GM20431 (cell line): Measurements from ENCODE around the gene LRRC75B.
"Not testable (repeated sequence)": the region's sequence is repeated elsewhere in the genome, so short reads cannot be mapped to it uniquely, and the experiment has no call there.

Experiments used
- in situ Hi-C: fragments of 300-500 bp; cut with MseI, MboI; formaldehyde crosslinking; loops from one replicate; pipeline ENCODE4 v1.15.0; 2020; ENCODE audit warnings: low sequenced_read_pairs; ENCODE audit not compliant: unreplicated experiment

LRRC75B gene

DNA sequence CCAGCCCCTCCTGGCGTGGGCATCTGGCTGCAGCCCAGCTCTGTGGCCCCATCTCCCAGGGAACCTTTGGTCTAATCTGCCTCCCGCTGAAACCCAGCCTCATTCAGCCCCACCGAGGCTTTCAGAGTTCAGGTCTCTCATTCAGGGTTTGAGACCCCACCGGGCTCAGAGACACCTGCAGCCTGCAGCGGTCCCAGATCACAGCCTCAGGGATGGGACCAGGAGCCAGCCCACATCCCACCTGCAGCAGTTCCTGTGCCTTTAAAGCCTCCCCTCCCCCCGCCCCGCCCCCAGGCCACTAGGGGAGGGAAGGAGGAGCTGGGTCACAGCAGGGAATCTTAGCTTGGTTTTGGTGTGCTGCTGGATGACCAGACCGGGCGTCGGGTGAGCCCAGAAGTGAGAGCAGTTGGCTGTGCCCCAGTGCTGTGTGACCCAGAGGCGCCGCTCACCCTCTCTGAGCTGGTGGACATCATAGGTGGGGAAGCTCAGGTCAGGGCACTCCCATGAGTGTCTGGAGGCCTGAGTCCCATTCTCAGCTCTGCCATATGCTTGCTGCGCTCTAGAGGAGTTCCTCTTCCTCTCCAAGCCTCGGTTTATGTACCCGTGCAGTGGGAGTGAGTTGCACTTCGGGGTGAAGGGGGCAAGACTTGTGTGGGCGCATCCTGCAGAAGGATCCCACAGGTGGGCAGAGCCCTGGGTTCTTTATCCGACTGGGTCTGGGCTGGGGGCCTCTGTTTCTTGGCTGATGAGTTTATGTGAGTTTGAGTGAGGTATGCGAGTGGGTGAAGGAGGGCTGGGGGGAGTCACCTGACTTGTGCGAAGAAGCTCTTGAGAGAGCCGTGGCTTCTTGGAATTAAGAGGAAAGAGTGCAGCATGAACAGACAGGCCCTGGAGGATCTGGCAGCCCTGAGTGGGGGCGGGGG, 10.2 kb upstream of the LRRC75B start, which contains the start of gene GGT1:
Gene GGT1, plus strand, starts transcription at position 347 of the 923 bp plus-strand sequence. CDS start 7,889 bp downstream, outside the sequence.
- in situ Hi-C loops: not testable (repeated sequence)

DNA sequence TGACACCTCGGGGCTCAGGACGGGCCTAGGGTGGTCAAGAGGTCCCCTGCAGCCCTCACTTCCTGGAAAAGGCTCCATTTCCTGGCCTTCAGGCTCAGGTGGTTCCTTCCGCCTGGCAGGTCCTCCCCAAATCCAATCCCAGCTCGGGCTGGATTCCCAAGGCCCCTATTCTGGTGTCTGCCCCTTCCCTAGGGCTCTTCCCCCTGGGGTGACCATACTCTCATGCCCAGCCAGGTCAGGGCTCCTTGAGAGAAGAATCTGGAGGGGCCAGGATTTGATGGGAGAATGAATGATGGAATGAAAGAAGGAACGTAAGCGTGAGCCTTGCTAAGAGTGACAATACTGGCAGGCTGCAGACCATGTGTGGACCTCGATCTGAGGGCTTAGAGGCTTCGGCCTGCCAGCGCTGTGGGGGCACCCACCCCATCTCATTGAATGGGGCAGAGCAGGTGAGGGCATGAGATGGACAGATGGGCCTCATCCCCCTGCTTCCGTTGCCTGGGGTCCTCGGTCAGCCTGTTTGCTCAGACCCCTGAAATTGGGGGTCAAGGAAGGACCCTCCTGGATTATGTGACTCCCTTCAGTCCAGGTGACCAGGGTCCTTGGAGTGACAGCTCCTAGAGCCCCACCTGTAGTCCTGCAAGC, 9.4 kb upstream of the LRRC75B start:
- in situ Hi-C loops: not testable (repeated sequence)

- in situ Hi-C loops: no loop called here
These were observed 8.6 kb upstream of the LRRC75B start for GRCh38 chr22:24601217-24602104.

DNA sequence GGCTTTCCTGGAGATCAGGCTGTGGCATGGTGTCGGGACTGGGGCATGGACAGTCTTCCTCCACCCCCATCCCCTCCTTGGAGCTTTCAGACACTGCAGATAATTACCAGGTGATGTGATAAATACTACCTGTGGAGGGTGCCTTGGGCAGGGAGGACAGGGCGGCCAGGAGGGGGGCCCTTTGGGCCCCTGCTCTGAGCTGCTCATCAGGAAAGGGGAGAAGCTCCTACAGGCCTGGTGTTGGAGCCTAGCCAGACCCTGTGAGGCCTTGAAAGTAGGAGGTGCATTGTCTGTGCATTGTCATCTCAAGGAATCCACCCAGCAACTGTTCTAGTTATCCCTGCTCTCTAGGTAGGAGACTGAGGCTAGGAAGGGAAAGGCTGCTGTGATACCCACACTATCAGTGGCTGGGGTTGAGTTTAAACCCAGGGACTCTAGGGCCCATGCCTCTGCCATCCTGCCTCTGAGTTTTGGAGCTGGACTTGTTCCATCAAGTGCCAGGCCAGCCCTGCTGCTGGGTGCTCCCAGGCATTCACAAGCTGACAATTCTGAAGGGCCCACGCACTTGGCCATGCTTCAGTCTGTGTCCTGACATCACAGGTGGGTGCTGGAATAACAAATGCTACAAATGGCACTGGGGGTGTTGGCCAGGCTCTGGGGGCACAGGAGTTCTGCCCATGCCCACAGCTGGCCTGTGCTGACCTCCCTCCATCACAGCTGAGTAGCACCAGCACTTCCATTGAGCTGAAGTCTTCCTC, 7.3 kb upstream of the LRRC75B start:
- in situ Hi-C loops: not testable (repeated sequence)

- in situ Hi-C loops: no loop called here
These were observed 6.6 kb upstream of the LRRC75B start for GRCh38 chr22:24599514-24599913.

DNA sequence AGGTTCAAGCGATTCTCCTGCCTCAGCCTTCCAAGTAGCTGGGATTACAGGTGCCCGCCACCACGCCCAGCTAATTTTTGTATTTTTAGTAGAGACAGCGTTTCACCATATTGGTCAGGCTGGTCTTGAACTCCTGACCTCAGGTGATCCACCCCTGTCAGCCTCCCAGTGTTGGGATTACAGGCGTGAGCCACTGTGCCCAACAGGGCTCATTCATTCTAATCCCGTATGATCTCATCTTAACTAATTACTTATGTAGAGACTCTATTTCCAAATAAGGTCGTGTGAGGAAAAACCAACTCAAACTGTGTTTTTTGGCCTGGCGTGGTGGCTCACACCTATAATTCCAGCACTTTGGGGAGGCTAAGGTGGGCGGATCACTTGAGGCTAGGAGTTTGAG, 4.2 kb upstream of the LRRC75B start:
- in situ Hi-C loops: not testable (repeated sequence)

DNA sequence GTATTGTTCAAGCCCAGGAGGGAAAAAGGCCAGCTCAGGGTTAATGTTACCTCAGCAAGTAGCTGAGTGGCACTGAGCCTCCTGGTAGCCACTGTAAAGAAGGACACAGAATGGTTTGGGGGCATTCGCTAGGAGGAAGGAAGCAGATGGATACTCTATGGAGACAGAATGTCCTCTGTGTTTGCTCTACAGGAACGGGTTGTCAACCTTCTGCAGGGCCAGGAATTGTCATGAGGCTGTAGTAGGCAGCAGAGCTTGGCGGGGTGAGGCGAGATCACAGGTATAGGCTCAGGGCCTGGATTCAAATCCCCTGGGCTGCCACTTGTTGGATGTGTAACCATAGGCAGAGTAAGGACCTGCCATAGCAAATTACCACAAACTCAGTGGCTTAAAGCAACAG, 3.0 kb upstream of the LRRC75B start:
- in situ Hi-C loops: no loop called here

GRCh38 chr22:24595228-24595627, 2.4 kb upstream of the LRRC75B start:
- in situ Hi-C loops: no loop called here

GRCh38 chr22:24594569-24595120, 1.8 kb upstream of the LRRC75B start:
- in situ Hi-C loops: no loop called here

- in situ Hi-C loops: no loop called here
These were observed 1.1 kb upstream of the LRRC75B start for GRCh38 chr22:24593836-24594568.

GRCh38 chr22:24593559-24593835, 624 bp upstream of the LRRC75B start:
- in situ Hi-C loops: not testable (repeated sequence)

- in situ Hi-C loops: no loop called here
These were observed 619 bp downstream of the LRRC75B start for GRCh38 chr22:24592058-24592850.

GRCh38 chr22:24591286-24591830, 1.5 kb downstream of the LRRC75B start:
- in situ Hi-C loops: no loop called here

DNA sequence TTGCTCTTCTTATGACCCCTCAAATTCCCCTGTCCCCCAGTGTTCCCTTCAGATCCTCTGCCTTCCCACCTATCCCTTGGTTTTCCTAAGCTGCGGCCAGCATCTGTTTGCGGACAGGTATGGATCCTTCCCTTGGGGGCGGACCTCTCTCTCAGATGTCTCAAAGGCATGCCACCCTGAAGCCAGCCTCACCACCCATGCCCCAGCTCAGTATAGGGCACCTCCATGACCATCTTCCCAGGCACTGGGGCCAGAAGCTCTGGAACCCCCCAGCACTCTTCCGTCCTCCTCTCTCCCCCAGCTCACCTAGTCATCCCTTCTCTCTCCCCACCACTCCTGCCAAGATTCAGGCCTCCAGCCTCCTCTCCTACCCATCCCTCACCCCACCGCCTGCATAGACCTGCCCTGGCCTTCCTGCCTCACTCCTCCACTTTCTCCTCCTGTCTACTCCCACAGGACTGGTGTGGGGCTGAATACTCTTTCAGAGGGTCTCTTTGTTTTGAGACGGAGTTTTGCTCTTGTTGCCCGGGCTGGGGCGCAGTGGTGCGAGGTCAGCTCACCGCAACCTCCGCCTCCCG, 2.2 kb downstream of the LRRC75B start:
- in situ Hi-C loops: no loop called here

- in situ Hi-C loops: no loop called here
These were observed 3.3 kb downstream of the LRRC75B start for GRCh38 chr22:24589518-24590030.

DNA sequence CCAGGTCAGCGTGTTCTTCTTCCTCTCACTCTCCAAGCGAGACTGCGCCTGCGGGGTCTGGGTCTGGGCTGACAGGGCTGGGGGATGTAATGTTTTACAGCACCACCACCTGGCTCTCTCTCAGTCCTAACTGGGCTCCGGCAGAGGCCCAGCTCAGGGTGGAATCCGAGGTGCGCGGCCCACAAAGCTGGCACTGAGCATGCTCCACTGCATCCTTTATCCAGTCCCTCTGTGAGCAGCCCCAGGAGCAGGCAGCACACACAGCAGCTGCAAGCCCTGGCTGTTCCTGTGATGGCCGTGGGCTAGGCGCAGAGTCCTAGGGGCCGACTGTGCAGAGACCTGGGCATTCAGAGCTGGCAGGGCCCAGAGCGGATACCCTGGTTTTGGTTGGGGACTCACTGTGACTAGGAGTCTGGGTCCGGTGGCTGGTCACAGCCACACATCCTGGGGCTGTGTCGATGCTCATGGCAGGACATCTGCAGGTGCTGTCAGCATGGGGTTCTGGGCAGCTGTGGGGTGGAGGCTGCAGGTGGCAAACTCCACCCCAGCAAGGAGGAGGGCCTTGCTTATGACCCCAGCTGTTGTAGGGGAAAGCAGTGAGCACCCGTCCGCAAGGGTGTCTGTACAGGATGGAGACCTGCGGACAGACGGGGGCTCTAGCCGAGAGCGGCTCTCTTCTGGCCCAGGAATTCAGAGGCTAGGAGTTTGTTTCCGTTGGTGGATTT, 4.0 kb downstream of the LRRC75B start:
- in situ Hi-C loops: no loop called here

DNA sequence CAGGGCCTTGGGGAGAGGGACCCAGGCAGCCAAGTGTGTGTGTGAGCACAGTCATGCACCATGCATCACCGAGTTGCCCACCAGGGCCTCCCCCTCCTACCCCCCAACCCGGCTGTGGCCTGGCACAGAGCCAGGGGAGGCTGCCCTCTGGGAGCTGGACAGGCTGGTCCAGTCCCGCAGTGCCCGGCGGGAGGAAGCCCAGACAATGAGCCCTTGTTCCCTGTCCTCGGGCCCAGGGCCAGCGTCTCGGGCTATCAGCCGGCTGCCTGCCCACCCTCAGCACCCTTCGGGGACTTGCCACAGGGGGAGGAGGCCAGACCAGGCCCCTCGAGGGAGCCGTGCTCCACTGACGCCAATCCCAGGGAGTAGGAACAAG, 4.5 kb downstream of the LRRC75B start:
- in situ Hi-C loops: no loop called here
